Measurements from ENCODE around the gene FMN1.

Gene FMN1

GRCh38 chr15:32796856-32797255 lies 397.7 kb downstream of the FMN1 start:
- no peak overlapping the region for H3K27ac ChIP-seq (ENCODE audit: insufficient read depth in 1 of 2, low read depth in 1 of 2, low read length in 2 of 2, poor library complexity in 1 of 2, severe bottlenecking in 2 of 2)
- H3K4me3 ChIP-seq (ENCODE audit: control insufficient read depth in 1 of 7, extremely low read depth in 1 of 7, insufficient read depth in 4 of 7, low read depth in 2 of 7, low read length in 6 of 7) = no peak overlapping the region
- CTCF ChIA-PET = interaction anchor here (1.1 to 1.5 kb wide), 2 partner anchors 8 to 23 kb away, joined by 3 to 5 read pairs; no protein-coding TSS in a partner anchor
- WGBS (ENCODE audit: insufficient coverage) = 100% methylated on average over 3 of the region's 3 CpGs
- H3K36me3 ChIP-seq (ENCODE audit: control insufficient read depth in 4 of 4, insufficient read depth in 4 of 4, low read length in 3 of 4) = no peaks in the 10 kb centered on the region
- POLR2A ChIA-PET = no interaction called here
- H3K27me3 ChIP-seq (replicated peaks in 2 of 5; ENCODE audit: control insufficient read depth in 4 of 5, insufficient read depth in 5 of 5, low read length in 4 of 5) = peaks cover 0 to 24% (median 8%) of the 10 kb centered on the region in 5 experiments
- DNase-seq = no peak
- H3K4me1 ChIP-seq (ENCODE audit: control extremely low read depth in 1 of 4, control insufficient read depth in 4 of 4, insufficient read depth in 4 of 4, low read length in 3 of 4) = peaks cover 6 to 15% (median 14%) of the 10 kb centered on the region in 4 experiments
- H3K9me3 ChIP-seq (ENCODE audit: control extremely low read depth in 1 of 5, control insufficient read depth in 4 of 5, insufficient read depth in 2 of 5, low read depth in 1 of 5, low read length in 4 of 5) = no peaks in the 10 kb centered on the region

GRCh38 chr15:32794973-32795372 lies 399.5 kb downstream of the FMN1 start:
- peaks cover 3 to 11% (median 5%) of the 10 kb centered on the region in 4 experiments for H3K4me1 ChIP-seq (ENCODE audit: control extremely low read depth in 1 of 4, control insufficient read depth in 4 of 4, insufficient read depth in 4 of 4, low read length in 3 of 4)
- WGBS (ENCODE audit: insufficient coverage) = 70% methylated on average over 2 of the region's 3 CpGs
- H3K27me3 ChIP-seq (replicated peaks in 2 of 5; ENCODE audit: control insufficient read depth in 4 of 5, insufficient read depth in 5 of 5, low read length in 4 of 5) = peaks cover 0 to 23% (median 6%) of the 10 kb centered on the region in 5 experiments
- H3K27ac ChIP-seq (ENCODE audit: insufficient read depth in 1 of 2, low read depth in 1 of 2, low read length in 2 of 2, poor library complexity in 1 of 2, severe bottlenecking in 2 of 2) = no peak overlapping the region
- no peaks in the 10 kb centered on the region for H3K36me3 ChIP-seq (ENCODE audit: control insufficient read depth in 4 of 4, insufficient read depth in 4 of 4, low read length in 3 of 4)
- H3K9me3 ChIP-seq (ENCODE audit: control extremely low read depth in 1 of 5, control insufficient read depth in 4 of 5, insufficient read depth in 2 of 5, low read depth in 1 of 5, low read length in 4 of 5) = no peaks in the 10 kb centered on the region
- ChIA-PET POLR2A (no interaction called here), CTCF (interaction anchor here (1.0 kb wide), 1 partner anchor 10 kb away, joined by 3 read pairs; no protein-coding TSS in a partner anchor)
- no peak overlapping the region for H3K4me3 ChIP-seq (ENCODE audit: control insufficient read depth in 1 of 7, extremely low read depth in 1 of 7, insufficient read depth in 4 of 7, low read depth in 2 of 7, low read length in 6 of 7)
- no peak for DNase-seq

- H3K36me3 ChIP-seq (ENCODE audit: control insufficient read depth in 4 of 4, insufficient read depth in 4 of 4, low read length in 3 of 4) = no peaks in the 10 kb centered on the region
- H3K4me1 ChIP-seq (ENCODE audit: control extremely low read depth in 1 of 4, control insufficient read depth in 4 of 4, insufficient read depth in 4 of 4, low read length in 3 of 4) = peaks cover 3 to 11% (median 5%) of the 10 kb centered on the region in 4 experiments
- no peaks in the 10 kb centered on the region for H3K9me3 ChIP-seq (ENCODE audit: control extremely low read depth in 1 of 5, control insufficient read depth in 4 of 5, insufficient read depth in 2 of 5, low read depth in 1 of 5, low read length in 4 of 5)
- CTCF ChIA-PET = interaction anchor here (1.9 kb wide), 1 partner anchor 14 kb away, joined by 4 read pairs; no protein-coding TSS in a partner anchor
- DNase-seq = no peak
- WGBS (ENCODE audit: insufficient coverage) = 25% methylated on average over 2 of the region's 2 CpGs
- no peak overlapping the region for H3K27ac ChIP-seq (ENCODE audit: insufficient read depth in 1 of 2, low read depth in 1 of 2, low read length in 2 of 2, poor library complexity in 1 of 2, severe bottlenecking in 2 of 2)
- POLR2A ChIA-PET = no interaction called here
- H3K27me3 ChIP-seq (replicated peaks in 2 of 5; ENCODE audit: control insufficient read depth in 4 of 5, insufficient read depth in 5 of 5, low read length in 4 of 5) = peaks cover 0 to 3% (median 0%) of the 10 kb centered on the region in 5 experiments
- H3K4me3 ChIP-seq (ENCODE audit: control insufficient read depth in 1 of 7, extremely low read depth in 1 of 7, insufficient read depth in 4 of 7, low read depth in 2 of 7, low read length in 6 of 7) = no peak overlapping the region
Measured at GRCh38 chr15:32792436-32792835, 402.1 kb downstream of the FMN1 start.

DNA sequence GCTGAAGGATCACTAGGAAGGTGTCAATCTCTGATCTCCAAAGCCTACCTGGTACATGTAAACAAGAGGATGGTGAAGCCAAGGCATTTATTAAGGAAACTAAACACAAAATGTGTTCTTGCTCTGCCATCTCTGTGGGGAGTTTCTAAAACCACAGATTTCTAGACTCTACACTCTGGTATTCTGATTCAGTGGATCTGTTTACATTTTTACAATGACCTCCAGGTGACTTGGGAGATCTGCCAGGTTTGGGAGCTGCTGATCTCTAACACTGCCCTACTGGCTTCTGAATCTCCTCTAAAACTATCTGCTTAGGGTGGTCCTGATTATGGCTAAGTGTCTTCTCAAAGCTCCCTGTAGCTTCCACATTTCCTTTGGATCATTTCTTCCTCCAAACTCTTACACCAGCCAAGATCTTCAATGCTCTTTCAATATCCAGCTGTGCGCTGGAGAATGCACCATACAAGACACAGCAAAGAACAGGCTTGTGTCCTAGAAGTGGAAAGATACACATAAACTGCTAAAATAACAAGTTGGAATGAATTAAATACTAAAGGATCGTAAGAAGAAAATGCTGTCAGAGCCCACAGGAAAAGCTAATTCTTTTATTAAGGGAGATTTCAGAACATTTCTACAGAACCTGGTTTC lies 404.0 kb downstream of the FMN1 start:
- Histone ChIP-seq H3K36me3 (ENCODE audit: control insufficient read depth in 4 of 4, insufficient read depth in 4 of 4, low read length in 3 of 4) (no peaks in the 10 kb centered on the region), H3K4me1 (ENCODE audit: control extremely low read depth in 1 of 4, control insufficient read depth in 4 of 4, insufficient read depth in 4 of 4, low read length in 3 of 4) (peaks cover 3 to 11% (median 5%) of the 10 kb centered on the region in 4 experiments), H3K27me3 (replicated peaks in 2 of 5; ENCODE audit: control insufficient read depth in 4 of 5, insufficient read depth in 5 of 5, low read length in 4 of 5) (no peaks in the 10 kb centered on the region), H3K4me3 (ENCODE audit: control insufficient read depth in 1 of 7, extremely low read depth in 1 of 7, insufficient read depth in 4 of 7, low read depth in 2 of 7, low read length in 6 of 7) (no peak overlapping the region), H3K9me3 (ENCODE audit: control extremely low read depth in 1 of 5, control insufficient read depth in 4 of 5, insufficient read depth in 2 of 5, low read depth in 1 of 5, low read length in 4 of 5) (no peaks in the 10 kb centered on the region), H3K27ac (ENCODE audit: insufficient read depth in 1 of 2, low read depth in 1 of 2, low read length in 2 of 2, poor library complexity in 1 of 2, severe bottlenecking in 2 of 2) (no peak overlapping the region)
- DNase-seq = no peak
- POLR2A ChIA-PET = no interaction called here
- CTCF ChIA-PET = interaction anchor here (0.8 kb wide), 1 partner anchor 55 kb away, joined by 3 read pairs; no protein-coding TSS in a partner anchor
- 100% methylated on average over 1 of the region's 2 CpGs for WGBS (ENCODE audit: insufficient coverage)

- Histone ChIP-seq H3K9me3 (ENCODE audit: control extremely low read depth in 1 of 5, control insufficient read depth in 4 of 5, insufficient read depth in 2 of 5, low read depth in 1 of 5, low read length in 4 of 5) (no peaks in the 10 kb centered on the region), H3K27me3 (replicated peaks in 2 of 5; ENCODE audit: control insufficient read depth in 4 of 5, insufficient read depth in 5 of 5, low read length in 4 of 5) (peaks cover 0 to 4% (median 0%) of the 10 kb centered on the region in 5 experiments), H3K4me1 (ENCODE audit: control extremely low read depth in 1 of 4, control insufficient read depth in 4 of 4, insufficient read depth in 4 of 4, low read length in 3 of 4) (peaks cover 3 to 6% (median 5%) of the 10 kb centered on the region in 4 experiments), H3K4me3 (ENCODE audit: control insufficient read depth in 1 of 7, extremely low read depth in 1 of 7, insufficient read depth in 4 of 7, low read depth in 2 of 7, low read length in 6 of 7) (no peak overlapping the region), H3K36me3 (ENCODE audit: control insufficient read depth in 4 of 4, insufficient read depth in 4 of 4, low read length in 3 of 4) (no peaks in the 10 kb centered on the region), H3K27ac (ENCODE audit: insufficient read depth in 1 of 2, low read depth in 1 of 2, low read length in 2 of 2, poor library complexity in 1 of 2, severe bottlenecking in 2 of 2) (no peak overlapping the region)
- ChIA-PET POLR2A (no interaction called here), CTCF (no interaction called here)
- no peak for DNase-seq
- 83% methylated on average over 1 of the region's 5 CpGs for WGBS (ENCODE audit: insufficient coverage)
Measured at GRCh38 chr15:32787949-32788348, 406.6 kb downstream of the FMN1 start.

GRCh38 chr15:32786906-32787305 lies 407.6 kb downstream of the FMN1 start:
- no peak overlapping the region for H3K27ac ChIP-seq (ENCODE audit: insufficient read depth in 1 of 2, low read depth in 1 of 2, low read length in 2 of 2, poor library complexity in 1 of 2, severe bottlenecking in 2 of 2)
- 100% methylated on average over 4 of the region's 7 CpGs for WGBS (ENCODE audit: insufficient coverage)
- H3K27me3 ChIP-seq (replicated peaks in 2 of 5; ENCODE audit: control insufficient read depth in 4 of 5, insufficient read depth in 5 of 5, low read length in 4 of 5) = peaks cover 0 to 4% (median 0%) of the 10 kb centered on the region in 5 experiments
- peaks cover 0 to under 1% (median 0%) of the 10 kb centered on the region in 5 experiments for H3K9me3 ChIP-seq (ENCODE audit: control extremely low read depth in 1 of 5, control insufficient read depth in 4 of 5, insufficient read depth in 2 of 5, low read depth in 1 of 5, low read length in 4 of 5)
- no peaks in the 10 kb centered on the region for H3K36me3 ChIP-seq (ENCODE audit: control insufficient read depth in 4 of 4, insufficient read depth in 4 of 4, low read length in 3 of 4)
- no peaks in the 10 kb centered on the region for H3K4me1 ChIP-seq (ENCODE audit: control extremely low read depth in 1 of 4, control insufficient read depth in 4 of 4, insufficient read depth in 4 of 4, low read length in 3 of 4)
- DNase-seq = no peak
- ChIA-PET CTCF (no interaction called here), POLR2A (no interaction called here)
- no peak overlapping the region for H3K4me3 ChIP-seq (ENCODE audit: control insufficient read depth in 1 of 7, extremely low read depth in 1 of 7, insufficient read depth in 4 of 7, low read depth in 2 of 7, low read length in 6 of 7)

- DNase-seq = no peak
- POLR2A ChIA-PET = no interaction called here
- Histone ChIP-seq H3K27me3 (replicated peaks in 2 of 5; ENCODE audit: control insufficient read depth in 4 of 5, insufficient read depth in 5 of 5, low read length in 4 of 5) (peaks cover 0 to 4% (median 0%) of the 10 kb centered on the region in 5 experiments), H3K36me3 (ENCODE audit: control insufficient read depth in 4 of 4, insufficient read depth in 4 of 4, low read length in 3 of 4) (no peaks in the 10 kb centered on the region), H3K4me3 (ENCODE audit: control insufficient read depth in 1 of 7, extremely low read depth in 1 of 7, insufficient read depth in 4 of 7, low read depth in 2 of 7, low read length in 6 of 7) (no peak overlapping the region), H3K27ac (ENCODE audit: insufficient read depth in 1 of 2, low read depth in 1 of 2, low read length in 2 of 2, poor library complexity in 1 of 2, severe bottlenecking in 2 of 2) (no peak overlapping the region), H3K4me1 (ENCODE audit: control extremely low read depth in 1 of 4, control insufficient read depth in 4 of 4, insufficient read depth in 4 of 4, low read length in 3 of 4) (no peaks in the 10 kb centered on the region), H3K9me3 (ENCODE audit: control extremely low read depth in 1 of 5, control insufficient read depth in 4 of 5, insufficient read depth in 2 of 5, low read depth in 1 of 5, low read length in 4 of 5) (peaks cover 0 to 1% (median 0%) of the 10 kb centered on the region in 5 experiments)
- CTCF ChIA-PET = interaction anchor here (1.3 kb wide), 1 partner anchor 10 kb away, joined by 3 read pairs; no protein-coding TSS in a partner anchor
Measured at GRCh38 chr15:32784581-32784980, 409.9 kb downstream of the FMN1 start.
